Neural progenitor cell (in vitro differentiated cells): ENCODE data around the gene LMX1B.

ENCODE experiments used
- EZH2 ChIP-seq: fragments of 200-600 bp; sonication (generic); IDR thresholded peaks from 2 replicates; pipeline ENCODE4 v1.6.1; 2017; ENCODE audit warnings: antibody characterized with exemption, mild to moderate bottlenecking, moderate library complexity
- EZH2phosphoT487 ChIP-seq: fragments of 200-600 bp; sonication (generic); IDR thresholded peaks from 2 replicates; pipeline ENCODE4 v1.6.1; 2017; ENCODE audit warnings: antibody characterized with exemption
- TF ChIP-seq, protein P1 (sequence below): fragments of 200-600 bp; sonication (generic); IDR thresholded peaks from 2 replicates; pipeline ENCODE4 v1.5.1; 2017; ENCODE audit warnings: antibody characterized with exemption, mild to moderate bottlenecking

DNA sequence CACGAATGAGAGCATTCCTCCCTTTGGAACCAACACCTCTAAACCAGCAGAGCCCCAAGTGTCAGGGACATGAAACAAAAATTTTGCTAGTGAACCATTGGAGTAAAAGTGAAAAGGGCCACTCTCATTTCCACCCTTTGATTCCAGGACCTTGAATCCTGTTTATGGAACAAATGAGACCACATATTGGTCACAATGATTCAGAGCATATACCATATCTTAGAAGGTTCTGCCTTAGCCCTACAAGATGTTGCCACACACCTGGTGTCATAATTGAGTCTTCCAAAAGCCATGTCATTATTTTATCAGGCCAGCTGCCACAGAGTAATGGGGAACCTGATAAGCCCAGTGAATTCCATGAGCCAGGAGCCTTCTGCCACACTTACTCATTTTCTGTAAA, 124.8 kb downstream of the LMX1B start:
- TF ChIP-seq EZH2 (no peak), EZH2phosphoT487 (no peak)
- TF ChIP-seq, protein P1, sequence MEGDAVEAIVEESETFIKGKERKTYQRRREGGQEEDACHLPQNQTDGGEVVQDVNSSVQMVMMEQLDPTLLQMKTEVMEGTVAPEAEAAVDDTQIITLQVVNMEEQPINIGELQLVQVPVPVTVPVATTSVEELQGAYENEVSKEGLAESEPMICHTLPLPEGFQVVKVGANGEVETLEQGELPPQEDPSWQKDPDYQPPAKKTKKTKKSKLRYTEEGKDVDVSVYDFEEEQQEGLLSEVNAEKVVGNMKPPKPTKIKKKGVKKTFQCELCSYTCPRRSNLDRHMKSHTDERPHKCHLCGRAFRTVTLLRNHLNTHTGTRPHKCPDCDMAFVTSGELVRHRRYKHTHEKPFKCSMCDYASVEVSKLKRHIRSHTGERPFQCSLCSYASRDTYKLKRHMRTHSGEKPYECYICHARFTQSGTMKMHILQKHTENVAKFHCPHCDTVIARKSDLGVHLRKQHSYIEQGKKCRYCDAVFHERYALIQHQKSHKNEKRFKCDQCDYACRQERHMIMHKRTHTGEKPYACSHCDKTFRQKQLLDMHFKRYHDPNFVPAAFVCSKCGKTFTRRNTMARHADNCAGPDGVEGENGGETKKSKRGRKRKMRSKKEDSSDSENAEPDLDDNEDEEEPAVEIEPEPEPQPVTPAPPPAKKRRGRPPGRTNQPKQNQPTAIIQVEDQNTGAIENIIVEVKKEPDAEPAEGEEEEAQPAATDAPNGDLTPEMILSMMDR = no peak
